ENCODE data around the gene PDE7B.
"Not testable (repeated sequence)": the region's sequence is repeated elsewhere in the genome, so short reads cannot be mapped to it uniquely, and the experiment has no call there.

Gene PDE7B

DNA sequence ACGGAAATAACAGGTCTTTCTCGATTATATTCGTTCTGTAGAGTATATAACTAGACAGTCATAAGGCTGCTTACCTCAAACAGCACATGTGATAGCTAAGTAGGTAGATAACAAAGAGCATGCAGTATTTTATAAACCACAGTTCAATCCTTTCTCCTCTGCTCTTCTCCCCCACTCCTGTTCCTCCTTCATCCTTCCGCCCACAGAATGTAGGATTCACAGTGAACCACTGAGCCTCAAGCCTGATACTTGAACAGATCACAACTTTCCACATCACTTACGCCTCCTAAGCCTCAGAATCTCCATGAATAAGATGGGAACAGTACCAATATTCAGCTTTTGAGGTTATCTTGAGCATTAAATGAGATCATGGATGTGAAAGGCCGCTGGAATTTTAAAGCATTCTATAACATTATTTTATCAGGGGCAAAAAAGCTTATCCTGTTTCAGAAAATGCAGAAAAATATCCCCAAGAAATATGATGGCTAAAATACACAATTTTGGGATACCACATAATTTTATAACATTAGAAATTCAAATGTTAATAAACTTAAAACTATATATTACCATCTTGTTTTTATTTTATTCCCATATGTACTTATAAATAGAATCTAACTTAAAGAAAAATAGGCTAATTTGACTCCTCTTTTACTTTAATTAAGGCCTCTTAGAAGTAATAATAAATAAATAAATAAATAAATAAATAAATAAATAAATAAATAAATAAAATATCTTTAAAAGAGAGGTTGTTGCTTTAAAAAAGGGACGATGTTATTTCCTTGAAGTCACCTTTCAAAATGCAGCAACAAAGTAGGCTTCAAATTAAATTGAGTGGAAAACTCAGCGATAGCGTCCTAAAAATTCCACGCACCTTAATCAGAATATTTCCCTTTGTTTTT lies 365.3 kb downstream of the PDE7B start:
- no peak overlapping the region for H3K4me3 ChIP-seq (ENCODE audit: low read length)
- no peak for DNase-seq (ENCODE audit: low read depth)
- TF ChIP-seq, protein P1, sequence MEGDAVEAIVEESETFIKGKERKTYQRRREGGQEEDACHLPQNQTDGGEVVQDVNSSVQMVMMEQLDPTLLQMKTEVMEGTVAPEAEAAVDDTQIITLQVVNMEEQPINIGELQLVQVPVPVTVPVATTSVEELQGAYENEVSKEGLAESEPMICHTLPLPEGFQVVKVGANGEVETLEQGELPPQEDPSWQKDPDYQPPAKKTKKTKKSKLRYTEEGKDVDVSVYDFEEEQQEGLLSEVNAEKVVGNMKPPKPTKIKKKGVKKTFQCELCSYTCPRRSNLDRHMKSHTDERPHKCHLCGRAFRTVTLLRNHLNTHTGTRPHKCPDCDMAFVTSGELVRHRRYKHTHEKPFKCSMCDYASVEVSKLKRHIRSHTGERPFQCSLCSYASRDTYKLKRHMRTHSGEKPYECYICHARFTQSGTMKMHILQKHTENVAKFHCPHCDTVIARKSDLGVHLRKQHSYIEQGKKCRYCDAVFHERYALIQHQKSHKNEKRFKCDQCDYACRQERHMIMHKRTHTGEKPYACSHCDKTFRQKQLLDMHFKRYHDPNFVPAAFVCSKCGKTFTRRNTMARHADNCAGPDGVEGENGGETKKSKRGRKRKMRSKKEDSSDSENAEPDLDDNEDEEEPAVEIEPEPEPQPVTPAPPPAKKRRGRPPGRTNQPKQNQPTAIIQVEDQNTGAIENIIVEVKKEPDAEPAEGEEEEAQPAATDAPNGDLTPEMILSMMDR (conservative IDR thresholded peaks at IDR 0.05; ENCODE audit: low read depth, low read length): no peak

DNA sequence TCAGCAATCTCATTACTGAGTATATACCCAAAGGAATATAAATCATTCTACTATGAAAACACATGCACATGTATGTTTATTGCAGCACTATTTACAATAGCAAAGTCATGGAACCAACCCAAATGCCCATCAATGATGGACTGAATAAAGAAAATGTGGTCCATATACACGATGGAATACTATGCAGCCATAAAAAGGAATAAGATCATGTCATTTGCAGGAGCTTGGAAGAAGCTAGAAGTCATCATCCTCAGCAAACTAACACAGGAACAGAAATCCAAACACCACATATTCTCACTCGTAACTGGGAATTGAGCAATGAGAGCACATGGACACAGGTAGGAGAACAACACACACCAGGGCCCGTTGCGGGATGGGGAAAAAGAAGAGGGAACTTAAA lies 373.5 kb downstream of the PDE7B start:
- DNase-seq (ENCODE audit: low read depth): not testable (repeated sequence)

DNA sequence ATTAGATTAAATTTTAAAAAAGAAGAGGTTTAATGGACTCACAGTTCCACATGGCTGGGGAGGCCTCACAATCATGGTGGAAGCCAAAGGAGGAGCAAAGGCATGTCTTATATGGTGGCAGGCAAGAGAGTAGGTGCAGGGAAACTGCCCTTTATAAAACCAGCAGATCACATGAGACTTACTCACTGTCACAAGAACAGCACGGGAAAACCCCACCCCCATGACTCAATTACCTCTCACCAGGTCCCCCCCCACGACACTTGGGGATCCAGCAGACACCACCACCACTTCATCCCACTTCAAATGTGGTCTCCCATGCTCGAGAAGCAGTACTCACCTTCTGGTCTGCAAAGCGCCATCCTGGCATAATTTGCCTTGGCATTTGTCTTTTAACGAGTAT lies 374.0 kb downstream of the PDE7B start:
- DNase-seq (ENCODE audit: low read depth): no peak
- no peak overlapping the region for H3K4me3 ChIP-seq (ENCODE audit: low read length)
- TF ChIP-seq, protein P1 (conservative IDR thresholded peaks at IDR 0.05; ENCODE audit: low read depth, low read length): no peak

More for the DNA sequence above, 373.5 kb downstream of the PDE7B start:
- H3K4me3 ChIP-seq (ENCODE audit: low read length): not testable (repeated sequence)

DNA sequence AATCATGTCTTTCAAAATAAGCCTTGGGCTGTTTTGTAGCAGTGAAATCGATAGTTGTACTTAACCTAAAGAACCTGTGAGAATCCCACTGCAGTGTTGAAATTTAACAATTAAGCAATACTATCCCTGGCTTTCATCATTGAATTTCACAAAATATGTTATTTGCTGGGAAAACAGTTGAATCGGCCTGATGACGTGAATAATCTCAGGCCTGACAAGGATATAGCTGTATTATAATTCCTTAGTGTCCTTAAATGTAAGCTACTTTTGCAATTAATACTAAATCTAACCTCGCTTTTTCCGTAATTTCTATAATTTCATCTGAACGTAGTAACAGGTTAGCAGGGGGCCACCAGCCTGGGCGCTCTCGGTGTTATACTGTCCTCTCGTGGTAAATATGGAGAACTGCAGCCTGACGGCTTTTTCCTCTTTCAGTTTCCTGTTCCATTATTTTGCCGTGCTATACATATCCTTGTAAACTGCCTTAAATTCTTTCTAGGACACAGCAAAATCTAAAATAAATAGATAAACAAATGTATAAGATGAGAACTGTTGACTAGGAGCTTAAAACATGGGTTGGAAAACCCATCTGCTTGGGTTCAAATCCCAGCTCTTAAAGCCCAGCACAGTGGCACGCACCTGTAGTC lies 374.6 kb downstream of the PDE7B start:
- TF ChIP-seq, protein P1 (conservative IDR thresholded peaks at IDR 0.05; ENCODE audit: low read depth, low read length): peak; percentile 100
- no peak for DNase-seq (ENCODE audit: low read depth)
- H3K4me3 ChIP-seq (ENCODE audit: low read length): no peak overlapping the region

DNA sequence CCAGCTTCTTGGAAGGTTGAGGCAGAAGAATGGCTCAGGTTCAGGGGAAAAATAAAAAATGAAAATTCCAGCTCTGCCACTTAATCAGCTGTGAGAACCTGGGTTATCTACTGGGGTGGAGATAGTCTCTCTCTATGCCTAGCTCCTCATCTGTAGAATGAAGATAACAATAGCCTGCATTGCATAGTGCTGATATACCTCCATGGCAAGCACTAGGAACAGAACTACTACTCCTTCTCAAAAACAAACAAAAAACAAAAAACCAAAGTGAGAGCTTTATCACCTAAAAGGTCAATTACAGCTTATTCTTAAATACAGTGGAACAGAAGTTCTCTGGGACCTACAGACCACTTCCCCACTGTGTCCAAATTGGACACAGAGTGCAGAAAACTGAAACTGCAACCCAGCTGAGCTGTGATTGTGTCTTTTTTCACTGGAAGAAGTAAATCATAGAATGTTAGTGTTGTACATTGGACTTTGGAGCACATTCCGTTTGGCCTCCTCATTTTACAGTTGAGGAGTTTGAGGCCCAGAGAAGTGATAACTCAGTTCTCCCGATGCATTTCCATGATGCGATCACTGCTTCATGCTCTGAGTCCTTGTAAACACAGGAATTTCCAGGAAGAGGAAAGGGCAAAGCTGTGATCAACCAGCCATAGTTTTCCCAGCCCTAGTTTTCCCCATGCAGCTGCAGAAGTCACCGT lies 375.3 kb downstream of the PDE7B start:
- DNase-seq (ENCODE audit: low read depth): no peak
- TF ChIP-seq, protein P1 (conservative IDR thresholded peaks at IDR 0.05; ENCODE audit: low read depth, low read length): no peak

DNA sequence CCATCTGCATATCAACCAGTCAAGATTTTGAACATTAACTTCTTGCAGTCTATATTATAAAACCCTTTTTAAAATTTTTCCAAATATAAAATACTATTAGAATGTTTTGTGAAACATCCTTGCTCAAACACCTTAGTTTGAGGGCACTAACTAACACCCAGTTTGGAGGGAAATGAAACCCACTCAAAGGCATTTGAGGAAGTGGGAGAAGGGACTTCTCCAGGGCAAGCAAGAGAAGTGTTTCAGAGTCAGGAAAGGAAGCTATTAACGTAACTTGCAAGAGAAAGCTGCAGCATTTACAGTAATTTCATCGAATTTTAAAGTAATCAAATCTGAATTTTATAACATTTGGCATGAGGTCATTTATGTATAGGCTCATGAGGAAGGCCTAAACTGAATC lies 377.3 kb downstream of the PDE7B start:
- H3K4me3 ChIP-seq (ENCODE audit: low read length): no peak overlapping the region
- no peak for DNase-seq (ENCODE audit: low read depth)
- TF ChIP-seq, protein P1 (conservative IDR thresholded peaks at IDR 0.05; ENCODE audit: low read depth, low read length): no peak

More for the DNA sequence above, 375.3 kb downstream of the PDE7B start:
- no peak overlapping the region for H3K4me3 ChIP-seq (ENCODE audit: low read length)

DNA sequence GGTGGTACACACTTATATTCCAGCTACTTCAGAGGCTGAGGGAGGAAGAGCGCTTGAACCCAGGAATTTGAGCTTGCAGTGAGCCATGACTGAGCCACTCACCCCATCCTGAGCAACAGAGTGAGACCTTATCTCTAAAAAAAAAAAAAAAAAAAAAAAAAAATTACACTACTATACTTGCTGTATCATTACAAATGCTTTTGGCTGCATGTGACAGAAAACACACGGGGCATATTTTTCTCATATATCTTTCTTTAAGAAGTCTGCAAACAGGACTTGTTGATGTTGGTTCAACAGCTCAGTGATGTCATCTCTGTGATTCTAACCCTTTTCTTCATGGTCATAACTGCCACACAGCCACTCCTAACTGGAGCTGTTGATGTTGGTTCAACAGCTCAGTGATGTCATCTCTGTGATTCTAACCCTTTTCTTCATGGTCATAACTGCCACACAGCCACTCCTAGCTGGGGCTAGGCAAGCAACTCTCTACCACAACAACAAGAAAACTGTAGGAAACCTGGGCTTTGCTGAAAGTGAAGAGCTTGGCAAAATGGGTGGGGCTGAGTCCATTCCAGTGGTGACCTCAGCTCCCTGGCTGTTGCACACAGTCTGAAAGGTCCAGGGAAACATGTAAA lies 378.8 kb downstream of the PDE7B start:
- TF ChIP-seq, protein P1 (conservative IDR thresholded peaks at IDR 0.05; ENCODE audit: low read depth, low read length): no peak
- DNase-seq (ENCODE audit: low read depth): no peak
- H3K4me3 ChIP-seq (ENCODE audit: low read length): no peak overlapping the region

All from retinal pigment epithelial cell (primary cell).